GM21528 (cell line): ENCODE data around the gene ZNF280D.
"Not testable (repeated sequence)": the region's sequence is repeated elsewhere in the genome, so short reads cannot be mapped to it uniquely, and the experiment has no call there.

Experiments
- ATAC-seq: cut with Tn5 transposase; IDR thresholded peaks from one replicate; pipeline ENCODE4 v1.9.1; 2021; ENCODE audit warnings: mild to moderate bottlenecking, moderate library complexity; ENCODE audit not compliant: unreplicated experiment, low FRiP score

The ZNF280D gene

GRCh38 chr15:56719021-56719612 is 14.2 kb downstream of the ZNF280D start:
- no peak for ATAC-seq

- ATAC-seq: no peak
Measured at GRCh38 chr15:56718560-56718959, 14.7 kb downstream of the ZNF280D start.

- ATAC-seq: no peak
Measured at GRCh38 chr15:56716334-56716733, 17.0 kb downstream of the ZNF280D start.

GRCh38 chr15:56715220-56715619 is 18.1 kb downstream of the ZNF280D start:
- no peak for ATAC-seq

GRCh38 chr15:56709502-56709901 is 23.8 kb downstream of the ZNF280D start:
- not testable (repeated sequence) for ATAC-seq

GRCh38 chr15:56699743-56700142 is 33.6 kb downstream of the ZNF280D start:
- ATAC-seq: no peak

- ATAC-seq: no peak
Measured at GRCh38 chr15:56698270-56698669, 35.0 kb downstream of the ZNF280D start.

- ATAC-seq: no peak
Measured at GRCh38 chr15:56693761-56694160, 39.5 kb downstream of the ZNF280D start.

- ATAC-seq: no peak
Measured at GRCh38 chr15:56690733-56691132, 42.6 kb downstream of the ZNF280D start.

GRCh38 chr15:56683908-56684307 is 49.4 kb downstream of the ZNF280D start:
- no peak for ATAC-seq

- no peak for ATAC-seq
Measured at GRCh38 chr15:56681113-56681512, 52.2 kb downstream of the ZNF280D start.

GRCh38 chr15:56679225-56679624 is 54.1 kb downstream of the ZNF280D start:
- ATAC-seq: no peak

GRCh38 chr15:56678571-56678970 is 54.7 kb downstream of the ZNF280D start:
- ATAC-seq: no peak

GRCh38 chr15:56677271-56677670 is 56.0 kb downstream of the ZNF280D start:
- no peak for ATAC-seq

- no peak for ATAC-seq
Measured at GRCh38 chr15:56675930-56676329, 57.4 kb downstream of the ZNF280D start.

GRCh38 chr15:56674857-56675256 is 58.5 kb downstream of the ZNF280D start:
- no peak for ATAC-seq

GRCh38 chr15:56672721-56673120 is 60.6 kb downstream of the ZNF280D start:
- ATAC-seq: no peak

- ATAC-seq: no peak
Measured at GRCh38 chr15:56667517-56667916, 65.8 kb downstream of the ZNF280D start.

- no peak for ATAC-seq
Measured at GRCh38 chr15:56660943-56661342, 72.4 kb downstream of the ZNF280D start.

GRCh38 chr15:56659197-56659596 is 74.1 kb downstream of the ZNF280D start:
- no peak for ATAC-seq

GRCh38 chr15:56654624-56655023 is 78.7 kb downstream of the ZNF280D start:
- ATAC-seq: no peak

- ATAC-seq: no peak
Measured at GRCh38 chr15:56654216-56654615, 79.1 kb downstream of the ZNF280D start.

- ATAC-seq: no peak
Measured at GRCh38 chr15:56653787-56654186, 79.5 kb downstream of the ZNF280D start.
